Uterus (tissue), 4 donors: ENCODE data around the gene DMXL2. TPM values are rescaled to one million over a fixed set of nuclear protein-coding genes. Genes with fewer than 3 reads are reported as not detected.

Experiments
- DNase-seq, 2 donors: peaks; one replicate each; pipeline ENCODE4 v3.0.0-alpha.2; 2019 to 2020
- H3K27ac ChIP-seq, 2 donors: fragments of 200-600 bp; sonication (generic); 1 replicate in 1 of 2; 2 replicates in 1 of 2; pipeline ENCODE4 v1.5.1; 2016 to 2018
- H3K27me3 ChIP-seq, 2 donors: fragments of 200-600 bp; sonication (generic); one replicate each; pipeline ENCODE4 v1.5.1; 2018 to 2019; ENCODE audit warnings: control low read depth in 1 of 2
- H3K36me3 ChIP-seq, 2 donors: fragments of 200-600 bp; sonication (generic); one replicate each; pipeline ENCODE4 v1.5.1; 2019; ENCODE audit warnings: control low read depth in 1 of 2
- H3K4me1 ChIP-seq, 2 donors: fragments of 200-600 bp; sonication (generic); one replicate each; pipeline ENCODE4 v1.5.1; 2018 to 2019; ENCODE audit warnings: control low read depth in 1 of 2
- H3K4me3 ChIP-seq, 2 donors: fragments of 200-600 bp; sonication (generic); 1 replicate in 1 of 2; 2 replicates in 1 of 2; pipeline ENCODE4 v1.5.1; 2018 to 2019; ENCODE audit warnings: mild to moderate bottlenecking in 1 of 2
- H3K9me3 ChIP-seq, 2 donors: fragments of 200-600 bp; sonication (generic); one replicate each; pipeline ENCODE4 v1.5.1; 2019; ENCODE audit warnings: control low read depth in 1 of 2
- CTCF ChIP-seq, 4 experiments: fragments of 200-600 bp in 2 of 4; fragments of 450-650 bp in 2 of 4; sonication (generic) in 2 of 4; IDR thresholded peaks; one replicate each; pipeline ENCODE4 v1.5.1; 2016 to 2019; ENCODE audit warnings: antibody characterized with exemption in 4 of 4, mild to moderate bottlenecking in 2 of 4, moderate library complexity in 1 of 4
- POLR2A ChIP-seq, 2 donors: fragments of 450-650 bp; IDR thresholded peaks; one replicate each; pipeline ENCODE4 v1.6.1; 2016; ENCODE audit warnings: antibody characterized with exemption in 2 of 2, mild to moderate bottlenecking in 1 of 2, moderate library complexity in 1 of 2
- intact Hi-C: fragments of 100-400 bp; cut with DNase I; formaldehyde crosslinking; loops from one replicate; pipeline ENCODE4 v1.15.1; 2023; ENCODE audit warnings: low total_unique reads
- total RNA-seq, 4 donors: library from RNA; depleted of rRNA in 3 of 4; stranded (reverse); fragments of >200 nt in 3 of 4; gene quantifications; one replicate each; pipeline versions ENCODE4 v1.1.0 to v1.2.4, GENCODE V29; 2014 to 2023
- donor health status: DM: yes; HTN: yes; CAD: no.

DMXL2 gene
- total RNA-seq, 4 donors from 2014 or later: 6.9 to 100 (median 26.6) TPM

GRCh38 chr15:51526955-51527354 is 95.6 kb downstream of the DMXL2 start:
- Histone ChIP-seq H3K27me3 (no peaks in the 10 kb centered on the region), H3K36me3 (no peaks in the 10 kb centered on the region), H3K27ac (no peak overlapping the region), H3K4me1 (no peaks in the 10 kb centered on the region), H3K4me3 (no peak overlapping the region), H3K9me3 (peaks cover 0 to 4% of the 10 kb centered on the region in 2 donors)
- no peak for TF ChIP-seq CTCF (IDR thresholded peaks at IDR 0.05)
- no peak for TF ChIP-seq POLR2A (IDR thresholded peaks at IDR 0.05)
- no peak for DNase-seq
- intact Hi-C loops: no loop called here

- no peak overlapping the region for H3K27ac ChIP-seq
- H3K4me3 ChIP-seq: no peak overlapping the region
- H3K27me3 ChIP-seq: no peaks in the 10 kb centered on the region
- peaks cover 0 to 4% of the 10 kb centered on the region in 2 donors for H3K9me3 ChIP-seq
- intact Hi-C loops: no loop called here
- H3K4me1 ChIP-seq: no peaks in the 10 kb centered on the region
- H3K36me3 ChIP-seq: no peaks in the 10 kb centered on the region
- no peak for DNase-seq
- TF ChIP-seq CTCF (IDR thresholded peaks at IDR 0.05): no peak
- no peak for TF ChIP-seq POLR2A (IDR thresholded peaks at IDR 0.05)
These were observed 98.2 kb downstream of the DMXL2 start for GRCh38 chr15:51524376-51524775.

DNA sequence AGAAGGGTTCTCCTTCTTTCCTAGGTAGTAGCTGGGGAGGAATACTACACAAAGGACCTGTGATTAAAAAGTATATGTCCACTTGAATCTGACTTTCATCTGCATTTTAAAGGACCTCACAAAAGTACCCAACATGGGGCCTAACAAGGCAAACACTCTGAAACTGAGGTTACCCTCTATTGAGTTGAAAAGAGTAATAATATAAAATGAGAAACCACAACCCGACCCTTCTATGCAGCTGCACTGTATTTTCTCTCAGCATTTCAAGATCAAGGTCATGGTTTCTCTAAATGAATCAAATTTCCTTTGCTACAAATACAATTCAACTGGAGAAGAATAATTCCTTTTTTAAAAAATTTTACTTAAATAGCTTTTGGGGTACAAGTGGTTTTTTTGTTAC is 106.3 kb downstream of the DMXL2 start:
- no peak overlapping the region for H3K27ac ChIP-seq
- H3K4me3 ChIP-seq: no peak overlapping the region
- H3K27me3 ChIP-seq: no peaks in the 10 kb centered on the region
- TF ChIP-seq CTCF (IDR thresholded peaks at IDR 0.05) (no peak), POLR2A (IDR thresholded peaks at IDR 0.05) (no peak)
- intact Hi-C loops: no loop called here
- H3K9me3 ChIP-seq: no peaks in the 10 kb centered on the region
- H3K36me3 ChIP-seq: no peaks in the 10 kb centered on the region
- H3K4me1 ChIP-seq: no peaks in the 10 kb centered on the region
- no peak for DNase-seq

- no peak overlapping the region for H3K4me3 ChIP-seq
- H3K9me3 ChIP-seq: no peaks in the 10 kb centered on the region
- no peak overlapping the region for H3K27ac ChIP-seq
- TF ChIP-seq CTCF (IDR thresholded peaks at IDR 0.05) (no peak), POLR2A (IDR thresholded peaks at IDR 0.05) (no peak)
- no peaks in the 10 kb centered on the region for H3K27me3 ChIP-seq
- DNase-seq: no peak
- H3K4me1 ChIP-seq: no peaks in the 10 kb centered on the region
- intact Hi-C loops: no loop called here
- no peaks in the 10 kb centered on the region for H3K36me3 ChIP-seq
These were observed 117.3 kb downstream of the DMXL2 start for GRCh38 chr15:51505251-51505650.

- no peak for TF ChIP-seq CTCF (IDR thresholded peaks at IDR 0.05)
- no peak for TF ChIP-seq POLR2A (IDR thresholded peaks at IDR 0.05)
- no peaks in the 10 kb centered on the region for H3K9me3 ChIP-seq
- no peak for DNase-seq
- no peak overlapping the region for H3K4me3 ChIP-seq
- no peaks in the 10 kb centered on the region for H3K27me3 ChIP-seq
- H3K27ac ChIP-seq: no peak overlapping the region
- no peaks in the 10 kb centered on the region for H3K4me1 ChIP-seq
- intact Hi-C loops: no loop called here
- H3K36me3 ChIP-seq: no peaks in the 10 kb centered on the region
These were observed 119.6 kb downstream of the DMXL2 start for GRCh38 chr15:51503003-51503402.
